Skeletal muscle satellite cell (primary cell): ENCODE data around the gene OR2AK2. TPM values are rescaled to one million over a fixed set of nuclear protein-coding genes. Genes with fewer than 3 reads are reported as not detected.
"Not testable (repeated sequence)": the region's sequence is repeated elsewhere in the genome, so short reads cannot be mapped to it uniquely, and the experiment has no call there.

ENCODE experiments used
- H3K27me3 ChIP-seq: 2 replicates; pipeline ENCODE4 v1.7.0; 2013; ENCODE audit warnings: low read length; ENCODE audit not compliant: control insufficient read depth, insufficient read depth
- H3K36me3 ChIP-seq: 2 replicates; pipeline ENCODE4 v1.7.0; 2013; ENCODE audit warnings: mild to moderate bottlenecking, control low read depth, low read length; ENCODE audit not compliant: insufficient read depth
- H3K4me1 ChIP-seq: 2 replicates; pipeline ENCODE4 v1.7.0; 2013; ENCODE audit warnings: low read length; ENCODE audit not compliant: control insufficient read depth, insufficient read depth
- H3K4me2 ChIP-seq: 2 replicates; pipeline ENCODE4 v1.7.0; 2013; ENCODE audit warnings: mild to moderate bottlenecking, low read length
- H3K4me3 ChIP-seq: 2 replicates; pipeline ENCODE4 v1.7.0; 2013; ENCODE audit warnings: low read length
- H3K9ac ChIP-seq: 2 replicates; pipeline ENCODE4 v1.7.0; 2013; ENCODE audit warnings: mild to moderate bottlenecking, low read depth, low read length, moderate library complexity
- H3K9me3 ChIP-seq: replicated peaks from 2 replicates; pipeline ENCODE4 v1.7.0; 2013; ENCODE audit warnings: mild to moderate bottlenecking, control low read depth, low read length
- total RNA-seq: library from RNA; depleted of rRNA; stranded (reverse); fragments of >200 nt; gene quantifications from 2 replicates; pipeline ENCODE4 v1.2.3, GENCODE V29; 2012; rRNA removed

OR2AK2 gene
- not detected in 2 replicates for total RNA-seq

DNA sequence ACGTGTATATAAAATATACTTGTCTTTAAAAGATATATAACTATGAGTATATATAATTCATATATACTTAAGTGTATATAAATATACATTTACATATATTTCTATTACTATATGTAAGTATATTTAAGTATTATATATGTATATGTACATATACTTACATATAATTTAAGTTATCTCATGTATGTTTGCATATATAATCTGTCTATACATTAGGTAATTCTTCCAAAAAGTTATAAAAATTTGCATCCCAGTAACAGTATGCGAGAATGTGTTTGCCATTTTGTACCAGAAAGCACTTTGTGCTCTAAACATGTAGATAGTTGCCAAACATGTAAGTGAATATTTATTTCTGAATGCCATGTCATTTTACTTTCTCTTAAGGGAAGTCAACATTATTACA lies at the start of gene OR2AK2:
Gene OR2AK2, plus strand, starts transcription at position 301 of the 400 bp plus-strand sequence. CDS start 144 bp downstream, outside the sequence.
- H3K4me3 ChIP-seq: no peak within 1 kb of the TSS
- H3K9ac ChIP-seq: no peak within 1 kb of the TSS
- H3K27me3 ChIP-seq: no peaks in the 10 kb centered on the region
- peaks cover 2% of the 10 kb centered on the region for H3K9me3 ChIP-seq
- H3K36me3 ChIP-seq: no peaks in the 10 kb centered on the region
- H3K4me2 ChIP-seq: no peak within 1 kb of the TSS
- H3K4me1 ChIP-seq: no peaks in the 10 kb centered on the region

GRCh38 chr1:247919952-247920351 lies 45.1 kb upstream of the OR2AK2 start, which contains the start of gene OR2T8:
OR2T8 (plus strand) TSS chr1:247920252; CDS start chr1:247921018, 766 bp downstream.
- H3K4me3 ChIP-seq: no peak within 1 kb of the TSS
- H3K9me3 ChIP-seq: no peaks in the 10 kb centered on the region
- no peak within 1 kb of the TSS for H3K9ac ChIP-seq
- no peak within 1 kb of the TSS for H3K4me2 ChIP-seq
- H3K27me3 ChIP-seq: no peaks in the 10 kb centered on the region
- no peaks in the 10 kb centered on the region for H3K36me3 ChIP-seq
- H3K4me1 ChIP-seq: no peaks in the 10 kb centered on the region

GRCh38 chr1:247923941-247924340 lies 41.1 kb upstream of the OR2AK2 start:
- Histone ChIP-seq H3K27me3 (no peaks in the 10 kb centered on the region), H3K9ac (no peak overlapping the region), H3K4me2 (no peak overlapping the region), H3K36me3 (no peaks in the 10 kb centered on the region), H3K4me1 (no peaks in the 10 kb centered on the region), H3K9me3 (no peaks in the 10 kb centered on the region), H3K4me3 (no peak overlapping the region)

DNA sequence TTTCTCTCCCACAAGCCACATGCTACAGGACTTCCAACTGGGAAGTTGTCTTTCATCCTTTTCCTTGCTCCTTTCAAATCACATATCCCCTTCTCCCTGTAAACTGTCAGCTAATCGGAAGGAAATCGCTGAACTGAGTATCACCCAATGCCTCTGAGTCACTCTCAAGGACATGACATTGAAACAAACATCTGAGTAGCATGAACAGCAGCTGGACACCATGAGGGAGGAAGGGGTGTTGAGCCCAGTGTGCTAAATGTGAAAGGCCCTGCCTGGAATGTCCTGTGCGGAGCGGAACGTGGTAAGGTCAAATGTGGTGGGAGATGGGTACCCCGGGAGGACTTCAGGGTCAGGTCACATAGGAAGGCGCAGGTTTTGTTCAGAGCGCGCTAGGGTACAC lies 40.2 kb upstream of the OR2AK2 start, which contains the start of gene OR2AJ1:
Gene OR2AJ1, plus strand, starts transcription at position 22 of the 400 bp plus-strand sequence. CDS start 8,880 bp downstream, outside the sequence.
- Histone ChIP-seq H3K9me3 (no peaks in the 10 kb centered on the region), H3K4me2 (no peak within 1 kb of the TSS), H3K9ac (no peak within 1 kb of the TSS), H3K36me3 (no peaks in the 10 kb centered on the region), H3K27me3 (no peaks in the 10 kb centered on the region), H3K4me1 (no peaks in the 10 kb centered on the region), H3K4me3 (no peak within 1 kb of the TSS)

GRCh38 chr1:247933989-247934388 lies 31.0 kb upstream of the OR2AK2 start:
- H3K4me1 ChIP-seq: no peaks in the 10 kb centered on the region
- H3K4me3 ChIP-seq: no peak overlapping the region
- no peak overlapping the region for H3K4me2 ChIP-seq
- no peak overlapping the region for H3K9ac ChIP-seq
- H3K36me3 ChIP-seq: no peaks in the 10 kb centered on the region
- H3K9me3 ChIP-seq: peaks cover 4% of the 10 kb centered on the region
- no peaks in the 10 kb centered on the region for H3K27me3 ChIP-seq

DNA sequence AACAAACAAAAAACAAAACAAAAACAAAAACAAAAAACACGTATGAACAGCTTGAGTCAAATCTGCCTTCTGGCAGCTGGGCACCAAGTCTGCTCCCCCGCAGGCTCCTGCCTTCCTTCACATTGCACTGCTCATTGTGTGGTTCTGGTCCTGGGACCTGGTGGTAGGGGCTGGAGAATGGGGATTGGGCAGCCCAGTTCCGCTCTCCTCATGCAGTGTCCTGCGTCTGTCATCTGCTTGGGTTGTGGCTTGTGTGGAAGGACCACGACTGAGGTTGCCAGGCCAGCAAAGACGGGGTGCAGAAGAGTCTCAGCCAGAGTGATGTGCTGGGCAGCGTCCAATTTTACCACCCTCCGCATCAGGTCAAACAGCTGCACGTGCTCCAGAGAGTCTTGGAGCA lies 29.3 kb upstream of the OR2AK2 start:
- no peaks in the 10 kb centered on the region for H3K27me3 ChIP-seq
- H3K4me2 ChIP-seq: no peak overlapping the region
- H3K9me3 ChIP-seq: peaks cover 4% of the 10 kb centered on the region
- H3K4me3 ChIP-seq: no peak overlapping the region
- no peaks in the 10 kb centered on the region for H3K36me3 ChIP-seq
- H3K9ac ChIP-seq: no peak overlapping the region
- no peaks in the 10 kb centered on the region for H3K4me1 ChIP-seq

GRCh38 chr1:247936415-247936814 lies 28.6 kb upstream of the OR2AK2 start:
- Histone ChIP-seq H3K4me1 (no peaks in the 10 kb centered on the region), H3K36me3 (no peaks in the 10 kb centered on the region), H3K27me3 (no peaks in the 10 kb centered on the region), H3K4me3 (no peak overlapping the region), H3K9me3 (no peaks in the 10 kb centered on the region), H3K9ac (no peak overlapping the region), H3K4me2 (no peak overlapping the region)

DNA sequence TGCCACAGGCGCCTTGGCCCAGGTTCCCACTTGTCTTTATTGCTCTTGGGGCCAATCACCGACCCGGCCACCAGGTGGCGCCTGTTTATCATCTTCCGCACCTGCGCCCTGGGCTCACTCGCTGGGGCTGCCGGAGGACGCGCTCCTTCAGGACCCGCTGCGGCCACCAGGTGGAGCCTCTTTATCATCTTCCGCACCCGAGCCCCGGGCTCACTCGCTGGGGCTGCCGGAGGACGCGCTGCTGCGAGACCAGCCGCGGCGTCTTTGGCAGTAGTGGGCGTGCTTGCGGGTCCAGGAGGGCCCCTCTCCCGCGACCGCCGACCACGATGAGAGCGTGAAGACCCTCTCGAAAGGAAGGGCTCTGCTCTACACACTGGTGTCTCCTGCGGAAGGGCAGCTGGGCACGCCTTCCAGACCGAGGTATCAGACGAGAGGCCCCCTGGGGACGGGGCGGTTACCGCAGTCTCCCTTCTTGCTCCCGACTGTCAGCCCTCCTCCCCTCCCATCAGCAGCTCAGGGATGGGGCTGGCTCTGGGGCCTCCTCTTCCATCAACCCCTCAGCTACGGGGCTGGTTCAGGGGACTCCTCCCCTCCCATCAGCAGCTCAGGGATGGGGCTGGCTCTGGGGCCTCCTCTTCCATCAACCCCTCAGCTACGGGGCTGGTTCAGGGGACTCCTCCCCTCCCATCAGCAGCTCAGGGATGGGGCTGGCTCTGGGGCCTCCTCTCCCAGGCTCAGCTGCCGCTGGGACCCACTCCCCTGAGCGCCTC lies 27.9 kb upstream of the OR2AK2 start:
- H3K4me2 ChIP-seq, H3K36me3 ChIP-seq, H3K9me3 ChIP-seq, H3K9ac ChIP-seq, H3K27me3 ChIP-seq, H3K4me1 ChIP-seq, H3K4me3 ChIP-seq: not testable (repeated sequence)

DNA sequence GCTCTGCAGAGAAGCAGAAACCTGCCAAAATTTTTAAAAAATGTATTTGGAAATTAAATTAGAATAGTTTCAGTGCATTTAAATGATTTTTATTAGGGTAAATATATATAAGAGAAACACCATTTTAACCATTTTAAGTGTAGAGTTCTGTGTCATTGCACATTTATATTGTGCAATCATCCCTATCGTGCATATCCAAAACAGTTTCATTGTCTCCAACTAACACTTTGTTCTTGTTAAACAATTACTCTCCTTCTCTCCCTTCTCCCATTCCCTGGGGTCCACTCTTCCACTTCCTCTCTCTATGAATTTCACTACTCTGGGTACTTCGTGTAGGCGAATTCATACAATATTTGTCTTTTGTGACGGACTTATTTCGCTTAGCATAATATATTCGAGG lies 22.4 kb upstream of the OR2AK2 start:
- Histone ChIP-seq H3K4me3 (no peak overlapping the region), H3K27me3 (no peaks in the 10 kb centered on the region)

GRCh38 chr1:247948558-247948957 lies 16.5 kb upstream of the OR2AK2 start, which contains the start of gene OR2L8:
OR2L8 (plus strand) TSS chr1:247948858; CDS start chr1:247948858, 0 bp downstream.
- H3K9me3 ChIP-seq: peaks cover 2% of the 10 kb centered on the region
- H3K27me3 ChIP-seq: no peaks in the 10 kb centered on the region
- H3K9ac ChIP-seq: no peak within 1 kb of the TSS
- H3K4me1 ChIP-seq: no peaks in the 10 kb centered on the region
- H3K4me2 ChIP-seq: no peak within 1 kb of the TSS
- no peak within 1 kb of the TSS for H3K4me3 ChIP-seq
- no peaks in the 10 kb centered on the region for H3K36me3 ChIP-seq

More for the DNA sequence above, 22.4 kb upstream of the OR2AK2 start:
- H3K4me2 ChIP-seq: no peak overlapping the region
- H3K36me3 ChIP-seq: no peaks in the 10 kb centered on the region
- no peak overlapping the region for H3K9ac ChIP-seq
- peaks cover 2% of the 10 kb centered on the region for H3K9me3 ChIP-seq
- no peaks in the 10 kb centered on the region for H3K4me1 ChIP-seq

DNA sequence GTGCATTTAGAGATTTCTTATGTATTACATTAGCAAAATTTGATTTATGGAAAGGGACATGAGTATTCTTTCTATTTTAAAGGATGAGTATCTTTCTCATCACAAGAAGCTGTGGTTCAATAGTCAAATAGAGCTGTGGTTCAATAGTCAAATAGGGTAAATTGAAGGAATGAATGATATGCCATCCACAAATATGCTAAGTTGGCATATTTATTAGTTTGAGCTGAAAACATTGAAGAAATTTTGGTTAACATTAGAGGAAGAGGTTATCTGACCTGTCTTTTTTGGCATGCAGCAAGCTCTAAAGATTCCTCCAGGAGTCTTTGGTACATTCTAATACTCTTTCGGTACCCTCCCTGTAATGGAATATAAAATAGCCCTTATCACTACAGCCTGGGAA lies 11.6 kb upstream of the OR2AK2 start:
- Histone ChIP-seq H3K4me2 (no peak overlapping the region), H3K9me3 (no peaks in the 10 kb centered on the region), H3K27me3 (no peaks in the 10 kb centered on the region), H3K4me3 (no peak overlapping the region), H3K9ac (no peak overlapping the region), H3K4me1 (no peaks in the 10 kb centered on the region), H3K36me3 (no peaks in the 10 kb centered on the region)

DNA sequence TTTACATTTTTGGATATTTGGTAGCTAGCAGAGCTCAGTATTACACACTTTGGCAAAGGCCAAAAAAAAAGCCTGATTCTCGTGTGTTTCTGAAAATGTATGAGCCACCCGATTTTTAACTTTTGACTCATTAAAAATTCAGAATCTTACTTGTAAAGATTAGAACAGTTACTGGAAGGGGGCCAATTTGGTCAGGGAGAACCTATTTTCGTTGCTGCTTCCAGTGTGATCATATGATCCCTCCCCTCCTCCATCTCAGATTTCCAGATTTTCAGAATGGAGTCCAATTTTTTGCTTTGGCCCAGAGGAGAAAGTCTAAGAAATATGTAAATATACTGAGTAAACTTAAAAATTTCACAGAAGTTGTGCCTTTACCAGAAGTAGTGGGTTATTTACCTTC lies 3.2 kb upstream of the OR2AK2 start:
- no peaks in the 10 kb centered on the region for H3K27me3 ChIP-seq

More for the DNA sequence above, 3.2 kb upstream of the OR2AK2 start:
- Histone ChIP-seq H3K4me3 (no peak overlapping the region), H3K36me3 (no peaks in the 10 kb centered on the region), H3K4me1 (no peaks in the 10 kb centered on the region), H3K9me3 (peaks cover 2% of the 10 kb centered on the region), H3K4me2 (no peak overlapping the region), H3K9ac (no peak overlapping the region)
